T47D (cell line): Measurements from ENCODE around the gene KLHL33.

Source experiments
- DNase-seq, 2 experiments: peaks; one replicate each; pipeline versions ENCODE4 v3.0.0 to v3.0.0-alpha.2; 2011 to 2012; ENCODE audit warnings: low read depth in 1 of 2, low spot score in 1 of 2
- JUND ChIP-seq: IDR thresholded peaks from 2 replicates; pipeline ENCODE4 v1.6.1; 2012; ENCODE audit warnings: low read depth
- in situ Hi-C: cut with HindIII; loops from 2 replicates; pipeline ENCODE4 v1.10.0; 2016; ENCODE audit warnings: low sequenced_read_pairs, low pct_unique_long_range_greater_than_20kb

The KLHL33 gene

DNA sequence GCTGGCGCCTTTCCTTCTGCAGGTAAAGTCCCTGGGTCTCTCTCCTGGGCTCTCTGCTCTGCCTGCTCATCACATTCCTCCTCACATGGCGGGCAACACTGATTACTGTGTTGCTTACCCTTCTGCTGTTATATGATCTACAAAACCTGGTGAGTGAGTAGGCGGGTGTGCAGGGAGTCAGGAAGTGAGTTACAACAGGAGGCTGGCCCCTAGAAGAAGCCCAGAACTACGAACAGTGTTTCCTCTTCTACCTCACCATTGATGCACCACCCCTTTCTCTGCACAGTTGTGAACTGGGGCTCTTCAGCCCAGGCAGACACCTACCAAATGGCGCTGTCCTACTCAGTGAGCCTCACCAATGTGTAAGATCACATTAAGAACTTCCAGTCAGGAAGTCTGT lies 4.9 kb upstream of the KLHL33 start:
- in situ Hi-C loops, result no loop called here
- DNase-seq, result no peak
- no peak for TF ChIP-seq JUND

DNA sequence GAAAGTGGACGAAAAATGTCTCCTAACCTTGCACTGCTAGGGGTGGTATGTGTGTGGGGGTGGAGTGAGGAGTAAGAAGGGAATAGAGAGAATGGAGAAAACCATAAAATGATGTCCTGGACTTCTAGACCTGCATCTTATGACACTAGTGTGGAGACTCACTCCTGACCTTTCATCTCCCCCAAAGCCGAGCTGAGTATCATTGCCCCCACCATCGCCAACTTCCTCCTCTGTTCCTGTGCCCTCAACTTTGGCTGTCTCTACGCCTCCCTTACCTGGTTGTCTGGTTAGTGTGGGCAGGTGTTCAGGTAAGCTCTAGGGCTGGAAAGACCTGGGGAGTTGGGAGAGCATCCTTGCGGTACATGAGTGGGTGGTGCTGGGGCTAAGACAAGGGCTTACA lies 4.5 kb upstream of the KLHL33 start:
- in situ Hi-C loops, result no loop called here
- DNase-seq, result no peak
- no peak for TF ChIP-seq JUND

- in situ Hi-C loops, result no loop called here
- DNase-seq, result no peak
- TF ChIP-seq JUND, result no peak
Measured at GRCh38 chr14:20438664-20439063, 2.7 kb upstream of the KLHL33 start.

GRCh38 chr14:20436363-20436755 lies 393 bp upstream of the KLHL33 start:
- in situ Hi-C loops, result no loop called here
- TF ChIP-seq JUND, result no peak
- DNase-seq, result no peak

- TF ChIP-seq JUND, result no peak
- in situ Hi-C loops, result no loop called here
- no peak for DNase-seq
Measured at GRCh38 chr14:20434701-20435581, 1.0 kb downstream of the KLHL33 start.

DNA sequence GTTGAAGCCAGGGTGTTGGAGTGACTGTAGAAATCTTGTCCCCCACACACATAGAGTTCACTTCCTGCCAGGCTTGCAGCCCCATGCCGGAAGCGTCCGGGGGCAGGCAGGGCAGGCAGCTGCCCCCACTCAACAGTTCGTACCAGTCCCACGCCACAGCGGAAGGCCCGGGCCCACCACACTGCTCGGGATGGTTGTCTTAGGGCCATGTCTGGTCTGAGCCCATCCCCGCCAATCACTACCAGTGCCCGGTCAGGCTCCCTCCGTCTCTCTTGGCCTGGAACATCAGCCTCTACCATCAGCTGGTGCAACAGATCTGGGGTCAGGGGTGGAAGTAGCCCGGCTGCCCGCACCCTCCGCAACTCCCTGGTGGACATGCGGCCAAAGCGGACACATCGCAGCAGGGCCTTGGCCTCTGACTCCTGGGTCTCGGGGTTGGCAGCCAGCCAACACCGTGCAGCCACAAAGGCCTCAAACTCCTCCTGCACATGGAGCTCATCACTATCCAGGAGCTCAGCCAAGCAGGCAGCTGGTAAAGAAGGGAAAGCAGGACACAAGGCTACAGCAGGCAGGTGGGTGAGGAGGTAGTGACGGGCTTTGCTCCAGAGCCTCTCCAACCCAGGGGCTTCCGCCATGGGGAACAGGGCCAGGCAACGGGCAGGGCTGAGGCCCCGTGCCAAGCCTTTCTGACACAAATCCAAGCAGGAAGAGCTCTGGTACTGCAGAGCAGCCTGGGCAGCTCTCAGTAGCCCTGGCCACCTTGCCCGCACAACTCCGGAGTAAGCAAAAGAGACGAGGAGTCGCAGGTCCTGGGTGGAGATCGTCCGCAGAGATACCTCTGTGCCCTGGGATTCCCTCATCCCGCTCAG lies 5.9 kb downstream of the KLHL33 start:
- TF ChIP-seq JUND, result no peak
- no peak for DNase-seq
- in situ Hi-C loops, result no loop called here

- DNase-seq, result peak in 1 of 2 experiments; percentile 3
- in situ Hi-C loops, result no loop called here
- no peak for TF ChIP-seq JUND
Measured at GRCh38 chr14:20428802-20429201, 7.2 kb downstream of the KLHL33 start.

DNA sequence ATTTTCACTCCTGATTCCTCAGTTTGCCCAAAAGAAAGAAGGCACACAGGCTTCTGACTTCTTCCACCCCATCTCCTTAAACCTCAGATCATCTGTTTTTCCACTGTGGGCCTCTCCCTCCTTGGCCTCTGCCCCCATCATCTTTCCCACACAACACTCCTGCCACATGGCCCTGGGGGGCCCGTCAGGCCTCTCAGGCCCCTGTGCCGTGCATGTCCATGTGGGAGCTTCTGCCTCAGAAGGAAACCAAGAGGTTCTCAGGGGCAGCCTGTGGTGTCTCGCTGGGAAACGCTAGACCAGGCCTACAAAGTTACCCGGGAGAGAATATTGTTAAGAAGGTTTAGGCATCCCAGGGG lies 8.0 kb downstream of the KLHL33 start:
- no peak for DNase-seq
- no peak for TF ChIP-seq JUND
- in situ Hi-C loops, result no loop called here

GRCh38 chr14:20427231-20428009 lies 8.5 kb downstream of the KLHL33 start:
- TF ChIP-seq JUND, result no peak
- DNase-seq, result no peak
- in situ Hi-C loops, result no loop called here

- DNase-seq, result no peak
- in situ Hi-C loops, result no loop called here
- TF ChIP-seq JUND, result no peak
Measured at GRCh38 chr14:20424851-20425250, 11.1 kb downstream of the KLHL33 start.

DNA sequence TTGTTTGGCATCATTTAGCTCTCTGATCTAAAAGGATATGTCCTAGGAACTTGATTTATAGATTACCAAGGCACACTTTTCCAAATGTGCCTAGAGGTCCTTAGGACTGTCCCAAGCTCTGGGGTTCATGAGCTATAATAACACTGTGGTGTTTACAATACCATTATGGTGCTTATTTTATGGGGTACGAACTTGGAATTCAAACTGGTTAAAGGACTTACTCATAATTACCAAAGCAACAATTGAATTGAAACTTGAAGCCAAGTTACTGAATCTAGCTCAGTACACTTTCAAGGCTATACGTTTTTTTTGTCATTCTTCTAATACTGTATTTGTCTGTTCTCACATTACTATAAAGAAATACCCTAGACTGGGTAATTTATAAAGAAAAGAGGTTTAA lies 13.1 kb downstream of the KLHL33 start:
- in situ Hi-C loops, result no loop called here
- DNase-seq, result no peak
- no peak for TF ChIP-seq JUND

DNA sequence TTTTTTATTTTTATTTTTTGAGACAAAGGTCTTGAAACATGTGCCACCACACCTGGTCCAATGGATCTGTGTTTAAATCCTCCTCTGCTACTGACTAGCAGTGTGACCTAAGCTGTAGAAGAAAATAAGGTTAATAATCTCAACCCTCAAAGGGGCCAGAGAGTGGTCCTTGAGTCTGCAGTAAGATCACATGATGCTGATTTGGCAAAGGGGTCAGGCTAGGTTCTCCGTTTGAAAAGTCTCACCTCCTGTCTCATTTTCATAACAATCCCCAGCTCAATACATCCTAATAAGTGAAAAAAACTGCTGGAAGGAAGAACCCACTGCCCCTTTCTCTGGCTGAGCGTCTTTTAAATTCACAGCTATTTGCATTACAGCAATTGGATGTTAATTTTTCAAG lies 14.7 kb downstream of the KLHL33 start:
- no peak for DNase-seq
- in situ Hi-C loops, result no loop called here
- no peak for TF ChIP-seq JUND

GRCh38 chr14:20419419-20419818 lies 16.5 kb downstream of the KLHL33 start:
- TF ChIP-seq JUND, result no peak
- in situ Hi-C loops, result no loop called here
- DNase-seq, result no peak
